Activated naive CD8-positive, alpha-beta T cell treated with anti-CD3 and anti-CD28 coated beads, Interleukin-2, amount 50 U/mL, for 24 hours (primary cell): ENCODE results near the gene ZBTB16.

ENCODE experiments used
- ATAC-seq: fragments of 150-1000 bp; cut with Tn5 transposase; one replicate; pipeline ENCODE4 v1.10.0; 2021
- DNase-seq: peaks from one replicate; pipeline ENCODE4 v3.0.0; 2021
- H3K27ac Mint-ChIP-seq: one replicate; pipeline ENCODE4 v1.8.0; 2021; ENCODE audit warnings: mild to moderate bottlenecking, mixed read lengths
- H3K27me3 Mint-ChIP-seq: one replicate; pipeline ENCODE4 v1.8.0; 2021; ENCODE audit warnings: mixed read lengths
- H3K36me3 Mint-ChIP-seq: one replicate; pipeline ENCODE4 v1.8.0; 2021; ENCODE audit warnings: low read depth, mixed read lengths
- H3K4me1 Mint-ChIP-seq: one replicate; pipeline ENCODE4 v1.8.0; 2021; ENCODE audit warnings: mixed read lengths
- H3K4me3 Mint-ChIP-seq: one replicate; pipeline ENCODE4 v1.8.0; 2021; ENCODE audit warnings: mild to moderate bottlenecking, moderate library complexity, mixed read lengths
- H3K9me3 Mint-ChIP-seq: one replicate; pipeline ENCODE4 v1.8.0; 2021; ENCODE audit warnings: mixed read lengths

ZBTB16 gene, protein sequence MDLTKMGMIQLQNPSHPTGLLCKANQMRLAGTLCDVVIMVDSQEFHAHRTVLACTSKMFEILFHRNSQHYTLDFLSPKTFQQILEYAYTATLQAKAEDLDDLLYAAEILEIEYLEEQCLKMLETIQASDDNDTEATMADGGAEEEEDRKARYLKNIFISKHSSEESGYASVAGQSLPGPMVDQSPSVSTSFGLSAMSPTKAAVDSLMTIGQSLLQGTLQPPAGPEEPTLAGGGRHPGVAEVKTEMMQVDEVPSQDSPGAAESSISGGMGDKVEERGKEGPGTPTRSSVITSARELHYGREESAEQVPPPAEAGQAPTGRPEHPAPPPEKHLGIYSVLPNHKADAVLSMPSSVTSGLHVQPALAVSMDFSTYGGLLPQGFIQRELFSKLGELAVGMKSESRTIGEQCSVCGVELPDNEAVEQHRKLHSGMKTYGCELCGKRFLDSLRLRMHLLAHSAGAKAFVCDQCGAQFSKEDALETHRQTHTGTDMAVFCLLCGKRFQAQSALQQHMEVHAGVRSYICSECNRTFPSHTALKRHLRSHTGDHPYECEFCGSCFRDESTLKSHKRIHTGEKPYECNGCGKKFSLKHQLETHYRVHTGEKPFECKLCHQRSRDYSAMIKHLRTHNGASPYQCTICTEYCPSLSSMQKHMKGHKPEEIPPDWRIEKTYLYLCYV

DNA sequence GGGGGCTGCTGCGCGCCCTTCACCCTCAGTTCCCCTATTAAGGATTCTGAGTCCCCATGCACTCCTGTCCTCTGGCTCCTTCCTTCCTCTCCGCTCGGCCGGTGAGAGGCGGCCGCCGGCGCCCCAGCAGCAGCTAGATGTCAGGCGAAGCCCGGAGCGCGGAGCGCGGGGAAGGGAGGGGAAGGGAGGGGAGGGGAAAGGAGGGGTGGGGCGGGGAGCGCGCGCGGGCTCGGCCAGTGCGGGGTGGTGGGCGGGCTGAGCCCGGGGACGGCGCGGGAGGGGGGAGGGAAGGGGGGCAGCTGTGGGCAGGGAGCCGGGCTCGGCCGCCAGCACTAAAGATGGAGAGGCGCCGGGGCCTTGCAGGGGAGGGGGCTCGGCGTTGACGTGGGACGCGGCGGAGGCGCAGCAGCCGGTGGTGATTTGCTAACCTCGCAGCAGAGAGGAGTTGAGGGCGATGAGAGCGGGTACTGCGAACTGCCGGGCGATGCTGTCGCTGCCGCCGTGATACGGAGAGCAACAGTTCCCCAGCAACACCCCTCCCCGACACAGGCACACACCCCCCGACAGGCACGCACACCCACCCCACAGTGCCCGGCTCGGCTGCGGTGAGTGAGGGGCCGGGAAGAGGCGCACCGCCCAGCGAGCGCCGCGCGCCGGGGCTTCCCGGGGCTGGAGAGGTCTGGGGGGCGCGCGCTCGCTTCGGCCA, at the start of gene ZBTB16:
TSS of gene ZBTB16 (plus strand) at position 434 of the 706 bp plus-strand sequence. CDS start 3,590 bp downstream, outside the sequence.
- peak; percentile 50 for DNase-seq
- Mint-ChIP-seq H3K4me3 (peak within 1 kb of the TSS; percentile 83), H3K9me3 (no peaks in the 10 kb centered on the region), H3K27ac (peak within 1 kb of the TSS; percentile 42), H3K36me3 (no peaks in the 10 kb centered on the region), H3K27me3 (peaks cover 41% of the 10 kb centered on the region), H3K4me1 (peaks cover 5% of the 10 kb centered on the region)
- peak; percentile 37 for ATAC-seq

DNA sequence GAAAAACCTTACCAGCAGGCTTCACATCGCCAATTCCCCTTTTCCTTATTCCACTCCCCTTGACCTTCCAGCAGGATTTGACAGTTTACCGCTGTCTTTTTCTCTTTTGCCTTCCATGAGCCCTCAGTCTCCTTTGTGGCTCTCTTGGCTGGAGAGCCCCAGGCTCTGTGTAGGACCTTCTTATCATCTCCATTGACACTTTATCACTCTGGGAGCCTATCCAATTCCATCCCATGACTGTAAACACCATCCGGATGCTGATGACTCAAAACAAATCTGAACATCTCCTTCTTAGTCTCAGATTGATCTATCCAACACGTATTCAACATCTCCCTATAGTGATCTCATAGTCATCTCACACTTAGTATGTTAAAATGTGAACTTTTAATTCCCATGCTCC, 48.6 kb upstream of the ZBTB16 start:
- Mint-ChIP-seq H3K27me3 (peaks cover 3% of the 10 kb centered on the region), H3K4me1 (no peaks in the 10 kb centered on the region)
- no peak for ATAC-seq

GRCh38 chr11:114011443-114011842, 48.1 kb upstream of the ZBTB16 start:
- Mint-ChIP-seq H3K4me1 (no peaks in the 10 kb centered on the region), H3K9me3 (no peaks in the 10 kb centered on the region), H3K36me3 (no peaks in the 10 kb centered on the region), H3K4me3 (no peak overlapping the region), H3K27ac (no peak overlapping the region), H3K27me3 (peaks cover 3% of the 10 kb centered on the region)
- ATAC-seq (no peak), DNase-seq (no peak)

More for the DNA sequence above, 48.6 kb upstream of the ZBTB16 start:
- Mint-ChIP-seq H3K9me3 (no peaks in the 10 kb centered on the region), H3K36me3 (no peaks in the 10 kb centered on the region), H3K27ac (no peak overlapping the region), H3K4me3 (no peak overlapping the region)
- DNase-seq: no peak

DNA sequence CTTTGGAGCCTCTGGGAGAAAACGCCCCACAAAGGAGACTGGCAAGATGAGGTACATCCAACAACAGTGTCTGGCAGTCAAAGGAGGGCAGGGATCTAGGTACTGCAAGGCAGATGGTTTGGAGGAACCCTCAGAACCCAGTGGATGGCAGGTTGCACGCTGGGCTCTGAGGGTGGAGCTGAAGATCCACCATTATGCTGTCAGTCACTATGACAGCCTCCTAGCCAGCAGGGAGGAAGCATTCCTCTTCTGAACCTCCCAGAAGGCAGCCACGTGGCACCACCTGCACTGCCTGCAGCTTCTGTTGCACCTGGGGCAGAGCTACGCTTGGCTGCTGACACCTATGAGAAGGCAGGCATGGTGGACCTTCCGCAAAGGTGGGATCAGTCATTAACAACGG, 44.4 kb upstream of the ZBTB16 start:
- H3K27ac Mint-ChIP-seq: no peak overlapping the region
- no peaks in the 10 kb centered on the region for H3K36me3 Mint-ChIP-seq
- no peak for DNase-seq
- no peak for ATAC-seq
- H3K4me1 Mint-ChIP-seq: no peaks in the 10 kb centered on the region
- peaks cover 3% of the 10 kb centered on the region for H3K27me3 Mint-ChIP-seq
- no peak overlapping the region for H3K4me3 Mint-ChIP-seq
- no peaks in the 10 kb centered on the region for H3K9me3 Mint-ChIP-seq

DNA sequence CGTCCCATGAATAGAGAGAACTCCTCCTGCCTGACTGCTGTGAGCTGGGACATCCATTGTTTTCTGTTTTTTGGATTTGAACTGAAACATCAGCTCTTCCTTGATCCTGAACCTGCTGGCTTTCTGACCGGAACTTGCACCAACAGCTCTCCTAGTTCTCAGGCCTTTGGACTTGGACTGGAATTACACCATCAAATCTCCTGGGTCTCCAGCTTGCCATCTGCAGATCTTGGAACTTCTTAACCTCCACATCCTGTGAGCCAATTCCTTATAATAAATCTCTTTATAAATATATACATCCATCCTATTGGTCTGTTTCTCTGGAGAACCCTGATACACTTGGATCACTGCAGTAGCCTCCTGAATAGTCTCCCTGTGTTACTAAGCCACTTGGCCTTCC, 42.5 kb upstream of the ZBTB16 start:
- ATAC-seq (no peak), DNase-seq (no peak)
- Mint-ChIP-seq H3K36me3 (no peaks in the 10 kb centered on the region), H3K4me3 (no peak overlapping the region), H3K4me1 (no peaks in the 10 kb centered on the region), H3K27ac (no peak overlapping the region), H3K9me3 (no peaks in the 10 kb centered on the region), H3K27me3 (peaks cover 3% of the 10 kb centered on the region)

DNA sequence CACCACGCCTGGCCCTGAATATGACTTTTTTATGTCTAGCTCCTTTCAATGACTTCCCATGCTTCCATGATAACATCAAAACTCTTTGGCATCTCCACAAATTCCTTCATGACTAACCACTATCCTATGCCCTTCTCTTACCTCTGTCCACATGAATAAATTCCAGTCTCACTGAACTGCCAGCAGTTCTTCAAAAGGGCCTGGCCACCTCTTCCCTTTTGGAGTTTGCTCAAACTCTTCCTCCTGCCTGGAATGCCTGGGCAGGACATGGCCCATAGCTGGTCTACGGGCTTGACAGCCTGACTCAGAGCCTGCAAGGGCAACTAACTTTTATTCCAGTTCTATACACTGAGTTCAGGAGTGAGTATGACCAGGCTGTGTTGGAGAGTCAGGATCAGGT, 41.8 kb upstream of the ZBTB16 start:
- no peaks in the 10 kb centered on the region for H3K9me3 Mint-ChIP-seq
- DNase-seq: no peak
- no peaks in the 10 kb centered on the region for H3K27me3 Mint-ChIP-seq
- no peaks in the 10 kb centered on the region for H3K36me3 Mint-ChIP-seq
- no peak overlapping the region for H3K27ac Mint-ChIP-seq
- no peak overlapping the region for H3K4me3 Mint-ChIP-seq
- ATAC-seq: no peak
- H3K4me1 Mint-ChIP-seq: no peaks in the 10 kb centered on the region

DNA sequence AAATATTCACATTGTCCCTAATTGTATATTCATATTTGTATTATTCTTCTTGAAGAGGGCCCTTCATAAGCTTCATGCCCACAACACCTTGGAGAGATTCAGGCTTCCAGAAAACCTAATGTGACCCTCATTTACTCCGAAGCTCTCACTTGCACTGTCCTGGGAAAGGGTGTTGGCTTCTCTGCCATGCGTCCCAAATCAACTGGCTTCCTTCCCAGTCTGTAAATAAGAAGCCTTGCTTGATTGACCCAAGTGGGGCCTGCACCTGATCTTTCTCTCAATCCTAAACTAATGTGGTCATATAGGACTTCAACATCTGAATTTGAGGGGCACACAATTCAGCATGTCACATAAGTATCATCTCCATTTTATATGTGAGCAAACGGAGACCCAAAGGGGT, 40.5 kb upstream of the ZBTB16 start:
- ATAC-seq (no peak), DNase-seq (no peak)
- Mint-ChIP-seq H3K4me1 (no peaks in the 10 kb centered on the region), H3K36me3 (no peaks in the 10 kb centered on the region), H3K9me3 (no peaks in the 10 kb centered on the region), H3K27ac (no peak overlapping the region), H3K27me3 (no peaks in the 10 kb centered on the region), H3K4me3 (no peak overlapping the region)

DNA sequence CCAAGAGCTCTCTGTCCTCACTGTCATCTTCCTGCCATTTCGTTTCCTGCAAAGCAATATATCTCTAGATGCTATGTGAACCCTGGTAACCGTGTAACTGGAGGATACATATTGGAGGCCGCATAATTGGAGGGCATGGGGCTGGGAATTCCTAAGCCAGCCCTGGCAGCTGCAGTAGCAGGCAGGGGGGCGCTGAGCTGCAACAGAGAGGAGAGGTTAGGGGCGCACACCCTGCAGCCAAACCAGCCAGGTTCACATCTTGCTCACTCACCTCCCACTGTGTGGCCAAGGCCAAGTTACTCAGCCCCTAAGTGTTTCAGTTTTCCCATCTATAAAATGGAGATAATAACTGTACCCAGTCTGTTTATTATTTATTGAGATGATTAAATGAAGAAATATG, 39.9 kb upstream of the ZBTB16 start:
- H3K9me3 Mint-ChIP-seq: no peaks in the 10 kb centered on the region
- H3K4me3 Mint-ChIP-seq: no peak overlapping the region
- no peaks in the 10 kb centered on the region for H3K27me3 Mint-ChIP-seq
- no peak overlapping the region for H3K27ac Mint-ChIP-seq
- H3K4me1 Mint-ChIP-seq: no peaks in the 10 kb centered on the region
- DNase-seq (no peak), ATAC-seq (no peak)
- H3K36me3 Mint-ChIP-seq: no peaks in the 10 kb centered on the region

GRCh38 chr11:114025329-114025907, 34.1 kb upstream of the ZBTB16 start:
- DNase-seq (no peak), ATAC-seq (no peak)
- Mint-ChIP-seq H3K27me3 (peaks cover 7% of the 10 kb centered on the region), H3K36me3 (no peaks in the 10 kb centered on the region), H3K4me1 (no peaks in the 10 kb centered on the region), H3K4me3 (no peak overlapping the region), H3K9me3 (no peaks in the 10 kb centered on the region), H3K27ac (no peak overlapping the region)

DNA sequence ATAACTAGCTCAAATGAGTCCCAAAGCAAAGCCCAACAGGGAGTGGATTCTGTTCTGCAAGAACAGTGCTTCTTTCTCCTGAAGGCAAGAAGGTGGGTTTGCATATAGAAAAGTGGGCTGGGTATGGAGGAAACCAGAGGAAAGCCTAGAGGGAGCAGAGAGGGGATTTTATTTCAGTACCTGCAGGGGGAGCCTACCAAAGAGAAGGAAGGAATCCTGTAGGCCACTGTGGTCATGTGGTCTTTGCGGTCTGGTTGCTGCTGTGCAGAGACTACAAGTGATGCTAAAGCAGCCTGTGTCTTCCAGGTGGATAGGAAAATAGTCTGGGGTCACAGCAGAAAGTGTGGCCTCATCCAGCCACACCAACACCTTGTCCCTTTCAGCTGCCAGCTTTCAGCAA, 33.2 kb upstream of the ZBTB16 start:
- ATAC-seq (no peak), DNase-seq (peak; percentile 15)
- Mint-ChIP-seq H3K4me1 (no peaks in the 10 kb centered on the region), H3K27me3 (peaks cover 7% of the 10 kb centered on the region), H3K36me3 (no peaks in the 10 kb centered on the region), H3K9me3 (no peaks in the 10 kb centered on the region), H3K27ac (no peak overlapping the region), H3K4me3 (no peak overlapping the region)

DNA sequence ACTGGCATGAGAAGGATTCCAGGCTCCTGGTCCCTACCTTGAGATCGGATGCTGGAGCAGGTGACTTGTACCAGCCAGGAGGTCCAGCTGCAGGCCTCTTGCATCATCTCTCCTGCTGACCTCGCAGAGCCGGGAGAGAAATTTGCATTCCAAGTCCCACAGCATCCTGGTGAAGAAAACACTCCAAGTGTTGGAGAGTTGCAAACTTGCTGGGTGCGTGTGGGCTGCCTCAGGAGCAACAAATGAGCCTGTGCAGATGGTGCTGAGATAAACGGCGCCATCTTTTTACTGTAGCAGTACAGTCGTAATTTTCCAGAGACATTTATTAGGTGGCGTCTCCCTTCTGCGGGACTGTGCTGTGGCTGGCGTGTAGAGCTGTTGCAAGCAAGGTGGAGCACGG, 32.1 kb upstream of the ZBTB16 start:
- ATAC-seq: no peak
- Mint-ChIP-seq H3K4me1 (no peaks in the 10 kb centered on the region), H3K4me3 (no peak overlapping the region), H3K27ac (no peak overlapping the region), H3K9me3 (no peaks in the 10 kb centered on the region), H3K36me3 (no peaks in the 10 kb centered on the region), H3K27me3 (peaks cover 7% of the 10 kb centered on the region)
- no peak for DNase-seq

- no peak overlapping the region for H3K27ac Mint-ChIP-seq
- H3K9me3 Mint-ChIP-seq: no peaks in the 10 kb centered on the region
- ATAC-seq: no peak
- H3K36me3 Mint-ChIP-seq: no peaks in the 10 kb centered on the region
- DNase-seq: no peak
- peaks cover 7% of the 10 kb centered on the region for H3K27me3 Mint-ChIP-seq
- H3K4me3 Mint-ChIP-seq: no peak overlapping the region
- no peaks in the 10 kb centered on the region for H3K4me1 Mint-ChIP-seq
Measured at GRCh38 chr11:114027926-114028325, 31.6 kb upstream of the ZBTB16 start.

- Mint-ChIP-seq H3K27ac (no peak overlapping the region), H3K4me3 (no peak overlapping the region), H3K36me3 (no peaks in the 10 kb centered on the region), H3K9me3 (no peaks in the 10 kb centered on the region), H3K4me1 (peaks cover under 1% of the 10 kb centered on the region), H3K27me3 (peaks cover 7% of the 10 kb centered on the region)
- DNase-seq: no peak
- no peak for ATAC-seq
Measured at GRCh38 chr11:114031246-114031966, 28.1 kb upstream of the ZBTB16 start.

DNA sequence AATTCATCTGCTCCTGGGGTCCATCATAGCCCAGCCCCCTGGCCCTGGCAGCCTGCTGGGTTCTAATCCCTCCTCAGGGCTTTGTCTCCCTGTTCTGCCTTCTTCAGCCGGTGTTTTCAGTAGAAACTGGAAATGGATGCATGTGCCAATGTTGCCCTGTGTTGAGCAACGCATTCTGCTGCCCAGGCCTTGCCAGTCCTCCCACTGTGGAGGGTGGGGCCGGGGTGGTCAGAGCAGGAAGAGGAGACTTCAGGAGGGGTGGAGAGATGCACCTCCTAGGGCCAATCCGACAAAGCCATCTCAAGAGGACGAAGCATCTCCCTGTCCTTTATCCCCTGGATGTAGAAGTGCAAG, 27.6 kb upstream of the ZBTB16 start:
- peaks cover 5% of the 10 kb centered on the region for H3K4me1 Mint-ChIP-seq
- no peaks in the 10 kb centered on the region for H3K36me3 Mint-ChIP-seq
- H3K27ac Mint-ChIP-seq: no peak overlapping the region
- H3K9me3 Mint-ChIP-seq: no peaks in the 10 kb centered on the region
- no peak overlapping the region for H3K4me3 Mint-ChIP-seq
- H3K27me3 Mint-ChIP-seq: peaks cover 7% of the 10 kb centered on the region
- no peak for DNase-seq
- no peak for ATAC-seq
